HG02798 (cell line): ENCODE results near the gene SERPINC1.
"Not testable (repeated sequence)": the region's sequence is repeated elsewhere in the genome, so short reads cannot be mapped to it uniquely, and the experiment has no call there.

ENCODE experiments used
- ATAC-seq: cut with Tn5 transposase; IDR thresholded peaks from one replicate; pipeline ENCODE4 v1.9.1; 2021; ENCODE audit warnings: mild to moderate bottlenecking; ENCODE audit not compliant: unreplicated experiment, poor library complexity

Gene SERPINC1

GRCh38 chr1:173864179-173864867 is 52.8 kb downstream of the SERPINC1 start:
- ATAC-seq, result no peak

- ATAC-seq, result no peak
Measured at GRCh38 chr1:173863224-173864161, 53.6 kb downstream of the SERPINC1 start.

- ATAC-seq, result no peak
Measured at GRCh38 chr1:173862769-173863223, 54.3 kb downstream of the SERPINC1 start.

DNA sequence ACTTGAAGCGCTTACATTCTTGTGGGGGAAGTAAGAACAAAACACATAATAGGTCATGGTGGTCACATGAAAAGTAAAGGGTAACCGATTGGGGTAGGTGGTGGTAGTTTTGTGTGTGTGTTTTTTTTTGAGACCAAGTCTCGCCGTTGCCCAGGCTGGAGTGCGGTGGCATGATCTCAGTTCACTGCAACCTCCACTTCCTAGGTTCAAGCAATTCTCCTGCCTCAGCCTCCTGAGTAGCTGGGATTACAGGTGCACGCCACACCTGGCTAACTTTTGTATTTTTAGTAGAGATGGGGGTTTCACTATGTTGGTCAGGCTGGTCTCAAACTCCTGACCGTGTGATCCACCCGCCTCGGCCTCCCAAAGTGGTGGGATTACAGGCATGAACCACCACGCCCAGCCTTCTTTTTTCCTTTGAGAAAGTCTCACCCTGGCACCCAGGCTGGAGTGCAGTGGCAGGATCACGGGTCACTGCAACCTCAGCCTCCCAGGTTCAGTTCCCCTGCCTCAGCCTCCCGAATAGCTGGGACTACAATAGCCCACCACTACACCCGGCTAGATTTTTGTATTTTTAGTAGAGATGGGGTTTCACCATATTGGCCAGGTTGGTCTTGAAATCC is 54.9 kb downstream of the SERPINC1 start:
- not testable (repeated sequence) for ATAC-seq

GRCh38 chr1:173861731-173862145 is 55.4 kb downstream of the SERPINC1 start:
- ATAC-seq, result no peak

- ATAC-seq, result no peak
Measured at GRCh38 chr1:173860065-173860464, 57.1 kb downstream of the SERPINC1 start.

DNA sequence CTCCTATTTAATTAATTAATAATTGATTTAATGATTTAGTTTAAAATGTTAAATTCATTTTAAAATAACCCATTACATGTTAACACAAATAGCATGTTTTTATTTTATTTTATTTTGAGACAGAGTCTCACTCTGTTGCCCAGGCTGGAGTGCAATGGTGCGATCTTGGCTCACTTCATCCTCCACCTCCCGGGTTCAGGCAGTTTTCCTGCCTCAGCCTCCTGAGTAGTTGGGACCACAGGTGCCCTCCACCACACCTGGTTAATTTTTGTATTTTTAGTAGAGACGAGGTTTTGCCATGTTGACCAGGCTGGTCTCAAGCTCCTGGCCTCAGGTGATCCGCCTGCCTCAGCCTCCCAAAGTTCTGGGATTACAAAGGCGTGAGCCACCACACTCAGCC is 57.6 kb downstream of the SERPINC1 start:
- ATAC-seq, result not testable (repeated sequence)

GRCh38 chr1:173857363-173857917 is 59.7 kb downstream of the SERPINC1 start:
- ATAC-seq, result no peak

DNA sequence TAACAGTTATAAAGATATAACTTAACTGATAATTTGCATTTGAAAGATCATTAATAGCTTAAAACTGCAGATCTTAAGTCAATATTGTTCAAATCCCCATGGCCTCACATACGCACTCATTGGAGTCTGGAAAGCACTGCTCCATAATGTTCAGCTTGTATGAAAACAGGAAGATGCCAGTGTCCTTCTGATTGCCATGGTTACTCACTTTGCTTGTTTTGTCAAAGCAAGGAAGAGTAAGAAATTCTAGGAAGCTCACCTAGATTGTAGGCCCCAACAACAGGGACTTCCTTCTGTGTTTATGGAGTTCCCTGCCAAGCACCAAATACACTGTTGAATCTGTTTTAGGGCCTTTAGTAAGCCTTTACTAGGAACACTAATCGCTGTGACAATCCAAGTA is 60.2 kb downstream of the SERPINC1 start:
- no peak for ATAC-seq

DNA sequence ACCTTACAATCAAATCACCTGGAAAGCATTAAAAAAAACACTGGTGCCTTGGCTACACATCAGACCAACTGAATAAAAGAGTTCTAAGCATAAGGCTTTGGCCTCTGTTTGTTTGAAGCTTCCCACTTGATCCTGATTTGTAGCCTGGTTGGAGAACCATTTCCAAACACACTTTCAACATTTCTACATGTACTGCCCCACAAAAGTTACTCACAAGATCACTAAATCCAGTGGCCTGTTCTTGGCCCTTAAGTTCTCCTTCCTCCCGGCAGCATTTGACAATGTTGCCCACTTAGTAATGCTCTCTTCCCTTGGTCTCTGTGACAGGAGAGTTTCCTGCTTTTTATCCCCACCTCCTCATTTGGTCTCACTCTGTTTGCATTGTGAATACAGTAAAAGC is 61.1 kb downstream of the SERPINC1 start:
- ATAC-seq, result no peak
